ENCODE data around the gene B4GALT1. TPM values are rescaled to one million over a fixed set of nuclear protein-coding genes. Genes with fewer than 3 reads are reported as not detected.
A peak's percentile ranks its signal among the peaks of the same experiment; 100 is the strongest.

Gene B4GALT1
- total RNA-seq, 4 donors from 2014 or later: 45.1 to 68.7 (median 53.5) TPM

- DNase-seq (ENCODE audit: low spot score in 2 of 2): no peak
- Histone ChIP-seq H3K36me3 (peaks cover 31% of the 10 kb centered on the region), H3K9me3 (no peaks in the 10 kb centered on the region), H3K27ac (no peak overlapping the region), H3K4me3 (no peak overlapping the region), H3K27me3 (no peaks in the 10 kb centered on the region), H3K4me1 (peaks cover 20% of the 10 kb centered on the region)
- TF ChIP-seq, protein P1, sequence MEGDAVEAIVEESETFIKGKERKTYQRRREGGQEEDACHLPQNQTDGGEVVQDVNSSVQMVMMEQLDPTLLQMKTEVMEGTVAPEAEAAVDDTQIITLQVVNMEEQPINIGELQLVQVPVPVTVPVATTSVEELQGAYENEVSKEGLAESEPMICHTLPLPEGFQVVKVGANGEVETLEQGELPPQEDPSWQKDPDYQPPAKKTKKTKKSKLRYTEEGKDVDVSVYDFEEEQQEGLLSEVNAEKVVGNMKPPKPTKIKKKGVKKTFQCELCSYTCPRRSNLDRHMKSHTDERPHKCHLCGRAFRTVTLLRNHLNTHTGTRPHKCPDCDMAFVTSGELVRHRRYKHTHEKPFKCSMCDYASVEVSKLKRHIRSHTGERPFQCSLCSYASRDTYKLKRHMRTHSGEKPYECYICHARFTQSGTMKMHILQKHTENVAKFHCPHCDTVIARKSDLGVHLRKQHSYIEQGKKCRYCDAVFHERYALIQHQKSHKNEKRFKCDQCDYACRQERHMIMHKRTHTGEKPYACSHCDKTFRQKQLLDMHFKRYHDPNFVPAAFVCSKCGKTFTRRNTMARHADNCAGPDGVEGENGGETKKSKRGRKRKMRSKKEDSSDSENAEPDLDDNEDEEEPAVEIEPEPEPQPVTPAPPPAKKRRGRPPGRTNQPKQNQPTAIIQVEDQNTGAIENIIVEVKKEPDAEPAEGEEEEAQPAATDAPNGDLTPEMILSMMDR (IDR thresholded peaks at IDR 0.05): no peak
- TF ChIP-seq POLR2A (IDR thresholded peaks at IDR 0.05) (no peak), EP300 (IDR thresholded peaks at IDR 0.05) (no peak), POLR2AphosphoS5 (IDR thresholded peaks at IDR 0.05) (no peak)
- WGBS: 75% methylated on average over 3 of the region's 3 CpGs
These were observed 58.0 kb downstream of the B4GALT1 start for GRCh38 chr9:33109097-33109496.

GRCh38 chr9:33108472-33108871 is 58.7 kb downstream of the B4GALT1 start:
- WGBS: 91% methylated on average over 3 of the region's 3 CpGs
- no peak overlapping the region for H3K27ac ChIP-seq
- H3K36me3 ChIP-seq: peaks cover 24% of the 10 kb centered on the region
- H3K4me3 ChIP-seq: no peak overlapping the region
- H3K27me3 ChIP-seq: no peaks in the 10 kb centered on the region
- no peaks in the 10 kb centered on the region for H3K9me3 ChIP-seq
- TF ChIP-seq POLR2A (IDR thresholded peaks at IDR 0.05) (no peak), POLR2AphosphoS5 (IDR thresholded peaks at IDR 0.05) (no peak)
- H3K4me1 ChIP-seq: peaks cover 22% of the 10 kb centered on the region
- no peak for DNase-seq (ENCODE audit: low spot score in 2 of 2)

GRCh38 chr9:33107762-33108161 is 59.4 kb downstream of the B4GALT1 start:
- Histone ChIP-seq H3K27me3 (no peaks in the 10 kb centered on the region), H3K4me3 (no peak overlapping the region), H3K9me3 (no peaks in the 10 kb centered on the region), H3K4me1 (peaks cover 26% of the 10 kb centered on the region), H3K36me3 (peaks cover 17% of the 10 kb centered on the region), H3K27ac (peak overlapping the region; percentile 64)
- WGBS: 51% methylated on average over 5 of the region's 5 CpGs
- no peak for TF ChIP-seq EP300 (IDR thresholded peaks at IDR 0.05)
- TF ChIP-seq, protein P1 (IDR thresholded peaks at IDR 0.05): no peak
- TF ChIP-seq POLR2AphosphoS5 (IDR thresholded peaks at IDR 0.05): no peak
- TF ChIP-seq POLR2A (IDR thresholded peaks at IDR 0.05): no peak
- no peak for DNase-seq (ENCODE audit: low spot score in 2 of 2)

- no peak overlapping the region for H3K4me3 ChIP-seq
- H3K4me1 ChIP-seq: peaks cover 26% of the 10 kb centered on the region
- no peak for DNase-seq (ENCODE audit: low spot score in 2 of 2)
- WGBS: 33% methylated on average over 7 of the region's 10 CpGs
- no peaks in the 10 kb centered on the region for H3K9me3 ChIP-seq
- peak overlapping the region; percentile 64 for H3K27ac ChIP-seq
- no peaks in the 10 kb centered on the region for H3K27me3 ChIP-seq
- H3K36me3 ChIP-seq: peaks cover 10% of the 10 kb centered on the region
- no peak for TF ChIP-seq POLR2AphosphoS5 (IDR thresholded peaks at IDR 0.05)
- TF ChIP-seq, protein P1 (IDR thresholded peaks at IDR 0.05): no peak
These were observed 60.1 kb downstream of the B4GALT1 start for GRCh38 chr9:33106827-33107621.

- WGBS: 76% methylated on average over 4 of the region's 4 CpGs
- no peak for DNase-seq (ENCODE audit: low spot score in 2 of 2)
- no peak overlapping the region for H3K27ac ChIP-seq
These were observed 60.8 kb downstream of the B4GALT1 start for GRCh38 chr9:33106372-33106771.

More at GRCh38 chr9:33106372-33106771, 60.8 kb downstream of the B4GALT1 start:
- Histone ChIP-seq H3K4me1 (peaks cover 28% of the 10 kb centered on the region), H3K9me3 (no peaks in the 10 kb centered on the region), H3K27me3 (no peaks in the 10 kb centered on the region), H3K4me3 (no peak overlapping the region), H3K36me3 (peaks cover 3% of the 10 kb centered on the region)
- TF ChIP-seq EP300 (IDR thresholded peaks at IDR 0.05): no peak
- TF ChIP-seq POLR2AphosphoS5 (IDR thresholded peaks at IDR 0.05): no peak
- TF ChIP-seq POLR2A (IDR thresholded peaks at IDR 0.05): no peak
- TF ChIP-seq, protein P1 (IDR thresholded peaks at IDR 0.05): no peak
